VCaP (cell line): ENCODE measurements around the gene CDRT4.

ENCODE experiments used
- H3K27ac ChIP-seq: fragments of 450-650 bp; 2 replicates; pipeline ENCODE4 v1.5.1; 2017
- TF ChIP-seq, protein P1 (sequence below): fragments of 450-650 bp; conservative IDR thresholded peaks from 2 replicates; pipeline ENCODE4 v1.5.1; 2017; ENCODE audit warnings: mild to moderate bottlenecking, moderate library complexity

The CDRT4 gene

GRCh38 chr17:15467592-15467991 is at the start of gene CDRT4:
TSS of gene CDRT4 (minus strand) at chr17:15467621. CDS start at chr17:15440238, 27,383 bp downstream.
- H3K27ac ChIP-seq, result no peak within 1 kb of the TSS
- TF ChIP-seq, protein P1, sequence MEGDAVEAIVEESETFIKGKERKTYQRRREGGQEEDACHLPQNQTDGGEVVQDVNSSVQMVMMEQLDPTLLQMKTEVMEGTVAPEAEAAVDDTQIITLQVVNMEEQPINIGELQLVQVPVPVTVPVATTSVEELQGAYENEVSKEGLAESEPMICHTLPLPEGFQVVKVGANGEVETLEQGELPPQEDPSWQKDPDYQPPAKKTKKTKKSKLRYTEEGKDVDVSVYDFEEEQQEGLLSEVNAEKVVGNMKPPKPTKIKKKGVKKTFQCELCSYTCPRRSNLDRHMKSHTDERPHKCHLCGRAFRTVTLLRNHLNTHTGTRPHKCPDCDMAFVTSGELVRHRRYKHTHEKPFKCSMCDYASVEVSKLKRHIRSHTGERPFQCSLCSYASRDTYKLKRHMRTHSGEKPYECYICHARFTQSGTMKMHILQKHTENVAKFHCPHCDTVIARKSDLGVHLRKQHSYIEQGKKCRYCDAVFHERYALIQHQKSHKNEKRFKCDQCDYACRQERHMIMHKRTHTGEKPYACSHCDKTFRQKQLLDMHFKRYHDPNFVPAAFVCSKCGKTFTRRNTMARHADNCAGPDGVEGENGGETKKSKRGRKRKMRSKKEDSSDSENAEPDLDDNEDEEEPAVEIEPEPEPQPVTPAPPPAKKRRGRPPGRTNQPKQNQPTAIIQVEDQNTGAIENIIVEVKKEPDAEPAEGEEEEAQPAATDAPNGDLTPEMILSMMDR, result no peak

DNA sequence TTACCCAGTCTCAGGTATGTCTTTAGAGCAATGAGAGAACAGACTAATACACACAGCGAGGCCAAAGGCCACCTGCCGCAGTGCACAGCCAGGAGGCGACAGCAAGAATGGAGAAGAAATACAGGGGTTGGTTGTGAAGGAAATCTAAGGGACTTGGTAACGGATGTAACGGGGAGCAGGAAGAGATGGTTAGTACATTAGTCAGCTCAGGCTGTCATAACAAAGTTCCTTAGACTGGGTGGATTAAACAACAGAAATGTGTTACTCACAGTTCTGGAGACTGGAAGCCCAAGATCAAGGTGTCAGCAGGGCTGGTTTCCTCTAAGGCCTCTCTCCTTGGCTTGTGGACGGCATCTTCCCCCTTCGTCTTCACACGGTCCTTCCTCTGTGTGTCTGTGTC is 48.7 kb upstream of the CDRT4 start:
- TF ChIP-seq, protein P1, result no peak
- no peak overlapping the region for H3K27ac ChIP-seq

DNA sequence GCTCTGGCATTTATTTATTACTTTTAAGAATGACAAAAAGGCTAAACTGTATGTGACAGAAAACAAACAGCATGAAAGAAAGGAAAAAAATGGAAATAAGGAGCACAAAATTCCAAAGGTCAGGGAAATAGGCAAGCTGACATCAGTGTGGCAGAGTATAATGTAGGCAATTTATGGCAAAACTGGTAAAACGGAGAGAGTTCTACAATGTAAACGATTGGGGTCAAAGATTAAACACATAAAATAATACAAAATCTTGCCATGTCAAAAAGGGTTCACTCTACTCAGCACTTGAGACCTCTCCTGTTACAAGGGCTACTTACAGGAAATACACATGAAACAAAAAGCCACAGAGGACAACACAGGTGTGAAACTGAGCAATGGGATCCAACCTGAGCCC is 47.0 kb upstream of the CDRT4 start:
- TF ChIP-seq, protein P1, result no peak
- H3K27ac ChIP-seq, result no peak overlapping the region

GRCh38 chr17:15513856-15514459 is 46.5 kb upstream of the CDRT4 start:
- TF ChIP-seq, protein P1, result no peak
- H3K27ac ChIP-seq, result no peak overlapping the region

- TF ChIP-seq, protein P1, result no peak
- no peak overlapping the region for H3K27ac ChIP-seq
Observed at GRCh38 chr17:15513058-15513791, 45.8 kb upstream of the CDRT4 start.

GRCh38 chr17:15512071-15512709 is 44.8 kb upstream of the CDRT4 start:
- TF ChIP-seq, protein P1, result no peak

GRCh38 chr17:15511142-15511541 is 43.7 kb upstream of the CDRT4 start:
- H3K27ac ChIP-seq, result no peak overlapping the region
- TF ChIP-seq, protein P1, result no peak

More at GRCh38 chr17:15512071-15512709, 44.8 kb upstream of the CDRT4 start:
- H3K27ac ChIP-seq, result no peak overlapping the region
